Nasal cavity respiratory epithelium epithelial cell of viscerocranial mucosa (primary cell): ENCODE results near the gene BEX1. TPM values are rescaled to one million over a fixed set of nuclear protein-coding genes. Genes with fewer than 3 reads are reported as not detected.

Source experiments
- total RNA-seq: library from RNA; depleted of rRNA; stranded (reverse); fragments of >200 nt; gene quantifications from 2 replicates; pipeline ENCODE4 v1.2.3, GENCODE V29; 2014

Gene BEX1
- not detected in 2 replicates for total RNA-seq

GRCh38 chrX:103063918-103064434 is at the start of gene BEX1:
TSS of gene BEX1 (minus strand) at chrX:103064171. CDS start at chrX:103063274, 897 bp downstream.

GRCh38 chrX:103092942-103093341 is 29.0 kb upstream of the BEX1 start, which contains the start of gene NXF3:
TSS of gene NXF3 (minus strand) at chrX:103093143. CDS start at chrX:103093023, 120 bp downstream.

Other genes starting within 250 kb of the BEX1 start
- gene RAB40AL, start 126.9 kb downstream of the BEX1 start, total RNA-seq, result 0.57 TPM in 1 of 2 replicates, not detected in the other
- gene NXF3, start 29.0 kb upstream of the BEX1 start, total RNA-seq, result under 0.01 TPM in 1 of 2 replicates, not detected in the other
- 19.1 and 24.9 TPM in 2 replicates for gene BEX4, start 150.9 kb upstream of the BEX1 start, total RNA-seq
- gene TCEAL8, start 191.0 kb upstream of the BEX1 start, total RNA-seq, result 68.0 and 69.4 TPM in 2 replicates
- not detected in 2 replicates for gene TCEAL5, start 212.6 kb upstream of the BEX1 start, total RNA-seq
- gene BEX2, start 246.8 kb upstream of the BEX1 start, total RNA-seq, result 37.4 and 65.6 TPM in 2 replicates